Cardiac atrium fibroblast (primary cell): ENCODE data around the gene ERCC4. TPM values are rescaled to one million over a fixed set of nuclear protein-coding genes. Genes with fewer than 3 reads are reported as not detected.

Source experiments
- total RNA-seq: library from RNA; depleted of rRNA; stranded (reverse); fragments of >200 nt; gene quantifications from 2 replicates; pipeline ENCODE4 v1.2.3, GENCODE V29; 2015

ERCC4 gene
- total RNA-seq: 5.5 and 5.8 TPM in 2 replicates

DNA sequence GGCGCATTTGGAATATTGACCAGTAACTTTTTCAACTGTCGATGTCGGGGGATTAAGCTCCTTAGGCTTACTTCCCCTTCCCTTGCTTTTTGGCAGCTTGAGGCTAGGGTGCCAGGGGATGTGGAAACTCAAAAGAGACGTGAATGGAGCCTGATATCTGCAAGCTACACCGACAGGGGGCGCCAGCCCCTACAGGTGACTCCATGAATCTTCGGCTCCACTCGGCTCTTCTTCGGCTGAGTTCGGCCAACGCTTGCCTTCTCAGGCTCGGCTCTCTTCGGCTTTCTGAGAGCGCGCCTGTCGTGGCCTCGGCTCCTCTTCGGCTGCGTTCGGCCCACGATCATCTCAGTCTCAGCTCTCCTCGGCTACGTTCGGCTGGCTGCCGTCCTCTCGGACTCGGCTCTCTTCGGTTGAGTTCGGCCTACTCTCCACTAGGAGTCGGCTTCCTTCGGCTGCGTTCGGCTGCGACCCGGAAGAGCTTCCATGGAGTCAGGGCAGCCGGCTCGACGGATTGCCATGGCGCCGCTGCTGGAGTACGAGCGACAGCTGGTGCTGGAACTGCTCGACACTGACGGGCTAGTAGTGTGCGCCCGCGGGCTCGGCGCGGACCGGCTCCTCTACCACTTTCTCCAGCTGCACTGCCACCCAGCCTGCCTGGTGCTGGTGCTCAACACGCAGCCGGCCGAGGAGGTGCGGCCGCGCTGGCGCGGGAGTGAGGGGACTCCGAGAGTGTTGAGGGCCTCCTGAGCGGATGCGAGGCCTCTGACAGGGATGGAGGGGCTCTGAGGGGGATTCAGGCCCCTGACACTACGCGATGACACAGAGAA is at the start of gene ERCC4:
TSS of gene ERCC4 (plus strand) at position 472 of the 827 bp plus-strand sequence. CDS start at position 484, 12 bp downstream.

Other genes with a start within 250 kb of the ERCC4 start
- 7.8 and 8.1 TPM in 2 replicates for gene MRTFB, start 151.2 kb downstream of the ERCC4 start, total RNA-seq